Body of pancreas (tissue), 4 donors: ENCODE measurements around the gene MEDAG. TPM values are rescaled to one million over a fixed set of nuclear protein-coding genes. Genes with fewer than 3 reads are reported as not detected.

Source experiments
- ATAC-seq: fragments of 150-250 bp; one replicate; pipeline ENCODE4 v1.9.1; 2016
- DNase-seq, 4 donors: peaks; one replicate each; pipeline ENCODE4 v3.0.0-alpha.2; 2019
- H3K27ac ChIP-seq, 4 donors: fragments of 200-600 bp; sonication (generic); 1 replicate in 3 of 4; 2 replicates in 1 of 4; pipeline versions ENCODE4 v1.5.1 to v1.6.1; 2016 to 2019; ENCODE audit warnings: mild to moderate bottlenecking in 1 of 4, mixed read lengths in 1 of 4, moderate library complexity in 1 of 4
- H3K27me3 ChIP-seq, 2 donors: fragments of 200-600 bp; sonication (generic); one replicate each; pipeline ENCODE4 v1.6.0; 2016; ENCODE audit warnings: mild to moderate bottlenecking in 1 of 2
- H3K36me3 ChIP-seq, 2 donors: fragments of 200-600 bp; sonication (generic); replicated peaks in 1 of 2; 2 replicates each; pipeline ENCODE4 v1.5.1; 2016; ENCODE audit warnings: low read depth in 2 of 2; ENCODE audit not compliant: insufficient read depth in 1 of 2
- H3K4me1 ChIP-seq: fragments of 200-600 bp; sonication (generic); one replicate; pipeline ENCODE4 v1.6.0; 2016
- H3K4me3 ChIP-seq, 2 donors: fragments of 200-600 bp; sonication (generic); 1 replicate in 1 of 2; 2 replicates in 1 of 2; pipeline ENCODE4 v1.5.1; 2016 to 2019
- H3K9me3 ChIP-seq, 3 donors: fragments of 200-600 bp; sonication (generic); 1 replicate in 2 of 3; 2 replicates in 1 of 3; pipeline ENCODE4 v1.5.1; 2016
- CTCF ChIP-seq, 7 experiments: fragments of 450-650 bp in 4 of 7; fragments of 200-600 bp in 3 of 7; sonication (generic) in 3 of 7; IDR thresholded peaks; one replicate each; pipeline ENCODE4 v1.5.1; 2016 to 2019; ENCODE audit warnings: antibody characterized with exemption in 7 of 7
- POLR2A ChIP-seq, 3 donors: fragments of 450-650 bp; IDR thresholded peaks; one replicate each; pipeline ENCODE4 v1.6.1; 2016; ENCODE audit warnings: antibody characterized with exemption in 3 of 3, mild to moderate bottlenecking in 2 of 3
- WGBS, 2 donors: methylation state at CpG; one replicate each; pipeline ENCODE4 v1.1.5; 2017; 5-methylcytosine and 5-hydroxymethylcytosine counted together
- intact Hi-C: fragments of 100-400 bp; cut with DNase I; formaldehyde crosslinking; loops from one replicate; pipeline ENCODE4 v1.15.1; 2023
- total RNA-seq, 2 donors: library from RNA; depleted of rRNA; stranded (reverse); fragments of >200 nt; gene quantifications; one replicate each; pipeline ENCODE4 v1.1.0, GENCODE V29; 2016

MEDAG gene
- total RNA-seq, 2 donors from 2014 or later: 7.8 to 36.6 TPM

- WGBS, 2 donors: 54 to 61% methylated on average over 5 of the region's 5 CpGs
- H3K27ac ChIP-seq: no peak overlapping the region
- no peaks in the 10 kb centered on the region for H3K36me3 ChIP-seq
- H3K27me3 ChIP-seq: no peaks in the 10 kb centered on the region
- intact Hi-C loops: no loop called here
- DNase-seq: no peak
- no peak for ATAC-seq
- peaks cover 11% of the 10 kb centered on the region for H3K4me1 ChIP-seq
- TF ChIP-seq CTCF (IDR thresholded peaks at IDR 0.05): no peak
- no peak for TF ChIP-seq POLR2A (IDR thresholded peaks at IDR 0.05)
- no peaks in the 10 kb centered on the region for H3K9me3 ChIP-seq
- no peak overlapping the region for H3K4me3 ChIP-seq
These were observed 22.9 kb downstream of the MEDAG start for GRCh38 chr13:30928978-30929377.

- no peak for ATAC-seq
- TF ChIP-seq CTCF (IDR thresholded peaks at IDR 0.05) (no peak), POLR2A (IDR thresholded peaks at IDR 0.05) (no peak)
- no peak within 1 kb of the TSS for H3K4me3 ChIP-seq
- H3K36me3 ChIP-seq: no peaks in the 10 kb centered on the region
- no peak within 1 kb of the TSS for H3K27ac ChIP-seq
- no peaks in the 10 kb centered on the region for H3K9me3 ChIP-seq
- peaks cover 11% of the 10 kb centered on the region for H3K4me1 ChIP-seq
- no peaks in the 10 kb centered on the region for H3K27me3 ChIP-seq
- intact Hi-C loops: no loop called here
- WGBS, 2 donors: 36 to 40% methylated on average over 31 to 32 of the region's 32 CpGs
- no peak for DNase-seq
These were observed 26.6 kb downstream of the MEDAG start, which contains the start of gene TEX26 for GRCh38 chr13:30932481-30933353. Gene TEX26, plus strand, starts transcription at chr13:30932656. Its CDS starts 60 bp downstream, at chr13:30932716.

- no peaks in the 10 kb centered on the region for H3K9me3 ChIP-seq
- H3K27me3 ChIP-seq: no peaks in the 10 kb centered on the region
- ATAC-seq (no peak), DNase-seq (no peak)
- peaks cover 11% of the 10 kb centered on the region for H3K4me1 ChIP-seq
- intact Hi-C loops: no loop called here
- 44 to 60% methylated on average over 3 of the region's 3 CpGs for WGBS, 2 donors
- no peak overlapping the region for H3K27ac ChIP-seq
- TF ChIP-seq CTCF (IDR thresholded peaks at IDR 0.05) (no peak), POLR2A (IDR thresholded peaks at IDR 0.05) (no peak)
- H3K4me3 ChIP-seq: no peak overlapping the region
- H3K36me3 ChIP-seq: no peaks in the 10 kb centered on the region
These were observed 27.2 kb downstream of the MEDAG start for GRCh38 chr13:30933354-30933670.

- intact Hi-C loops: no loop called here
- no peak for DNase-seq
These were observed 28.3 kb downstream of the MEDAG start for GRCh38 chr13:30934381-30934780.

More at GRCh38 chr13:30934381-30934780, 28.3 kb downstream of the MEDAG start:
- Histone ChIP-seq H3K4me1 (peaks cover 11% of the 10 kb centered on the region), H3K27ac (no peak overlapping the region), H3K9me3 (no peaks in the 10 kb centered on the region), H3K27me3 (no peaks in the 10 kb centered on the region), H3K4me3 (no peak overlapping the region), H3K36me3 (no peaks in the 10 kb centered on the region)
- ATAC-seq: no peak
- 52 to 57% methylated on average over 3 to 6 of the region's 6 CpGs for WGBS, 2 donors
- no peak for TF ChIP-seq CTCF (IDR thresholded peaks at IDR 0.05)
- TF ChIP-seq POLR2A (IDR thresholded peaks at IDR 0.05): no peak
